Activated CD4-positive, CD25-positive, alpha-beta regulatory T cell (primary cell): ENCODE data around the gene DEFB131B.
"Not testable (repeated sequence)": the region's sequence is repeated elsewhere in the genome, so short reads cannot be mapped to it uniquely, and the experiment has no call there.

Experiments
- DNase-seq, 4 experiments: peaks; one replicate each; lab custom pipeline; 2025; lab: John Stamatoyannopoulos, UW

DEFB131B gene

GRCh38 chr11:71878059-71878458 lies at the start of gene DEFB131B:
Gene DEFB131B (plus strand): TSS chr11:71878453. CDS start chr11:71878453, 0 bp downstream.
- not testable (repeated sequence) for DNase-seq

- not testable (repeated sequence) for DNase-seq
Measured at GRCh38 chr11:71829247-71829646, 49.0 kb upstream of the DEFB131B start.

GRCh38 chr11:71829686-71830085 lies 48.6 kb upstream of the DEFB131B start:
- DNase-seq = not testable (repeated sequence)

- DNase-seq = not testable (repeated sequence)
Measured at GRCh38 chr11:71832811-71833210, 45.4 kb upstream of the DEFB131B start, which contains the start of gene DEFB108B. Gene DEFB108B (plus strand): TSS chr11:71833200. CDS start chr11:71833200, 0 bp downstream.

GRCh38 chr11:71842720-71843119 lies 35.5 kb upstream of the DEFB131B start:
- DNase-seq = not testable (repeated sequence)

GRCh38 chr11:71843355-71843754 lies 34.9 kb upstream of the DEFB131B start:
- DNase-seq = not testable (repeated sequence)

- no peak for DNase-seq
Measured at GRCh38 chr11:71843858-71844257, 34.4 kb upstream of the DEFB131B start.

GRCh38 chr11:71853895-71854294 lies 24.4 kb upstream of the DEFB131B start:
- DNase-seq = not testable (repeated sequence)

GRCh38 chr11:71855880-71856279 lies 22.4 kb upstream of the DEFB131B start:
- not testable (repeated sequence) for DNase-seq

GRCh38 chr11:71860835-71861234 lies 17.4 kb upstream of the DEFB131B start:
- not testable (repeated sequence) for DNase-seq

GRCh38 chr11:71863978-71864627 lies 14.2 kb upstream of the DEFB131B start:
- not testable (repeated sequence) for DNase-seq

GRCh38 chr11:71867209-71867608 lies 11.0 kb upstream of the DEFB131B start:
- not testable (repeated sequence) for DNase-seq

GRCh38 chr11:71869931-71870330 lies 8.3 kb upstream of the DEFB131B start:
- not testable (repeated sequence) for DNase-seq

- DNase-seq = not testable (repeated sequence)
Measured at GRCh38 chr11:71870661-71871060, 7.6 kb upstream of the DEFB131B start.

- DNase-seq = not testable (repeated sequence)
Measured at GRCh38 chr11:71876262-71876661, 2.0 kb upstream of the DEFB131B start.

- not testable (repeated sequence) for DNase-seq
Measured at GRCh38 chr11:71885806-71886205, 7.6 kb downstream of the DEFB131B start.

- not testable (repeated sequence) for DNase-seq
Measured at GRCh38 chr11:71888335-71889010, 10.2 kb downstream of the DEFB131B start.

GRCh38 chr11:71889181-71889872 lies 11.1 kb downstream of the DEFB131B start:
- not testable (repeated sequence) for DNase-seq

- DNase-seq = no peak
Measured at GRCh38 chr11:71895961-71896360, 17.7 kb downstream of the DEFB131B start.

- DNase-seq = not testable (repeated sequence)
Measured at GRCh38 chr11:71901137-71901536, 22.9 kb downstream of the DEFB131B start.

- no peak for DNase-seq
Measured at GRCh38 chr11:71908218-71908617, 30.0 kb downstream of the DEFB131B start.

- not testable (repeated sequence) for DNase-seq
Measured at GRCh38 chr11:71910775-71911174, 32.5 kb downstream of the DEFB131B start.
